Measurements from ENCODE around the gene LCAT. TPM values are rescaled to one million over a fixed set of nuclear protein-coding genes. Genes with fewer than 3 reads are reported as not detected.

LCAT gene
- total RNA-seq, 2 donors from 2014 or later = 6.9 to 17.4 TPM

DNA sequence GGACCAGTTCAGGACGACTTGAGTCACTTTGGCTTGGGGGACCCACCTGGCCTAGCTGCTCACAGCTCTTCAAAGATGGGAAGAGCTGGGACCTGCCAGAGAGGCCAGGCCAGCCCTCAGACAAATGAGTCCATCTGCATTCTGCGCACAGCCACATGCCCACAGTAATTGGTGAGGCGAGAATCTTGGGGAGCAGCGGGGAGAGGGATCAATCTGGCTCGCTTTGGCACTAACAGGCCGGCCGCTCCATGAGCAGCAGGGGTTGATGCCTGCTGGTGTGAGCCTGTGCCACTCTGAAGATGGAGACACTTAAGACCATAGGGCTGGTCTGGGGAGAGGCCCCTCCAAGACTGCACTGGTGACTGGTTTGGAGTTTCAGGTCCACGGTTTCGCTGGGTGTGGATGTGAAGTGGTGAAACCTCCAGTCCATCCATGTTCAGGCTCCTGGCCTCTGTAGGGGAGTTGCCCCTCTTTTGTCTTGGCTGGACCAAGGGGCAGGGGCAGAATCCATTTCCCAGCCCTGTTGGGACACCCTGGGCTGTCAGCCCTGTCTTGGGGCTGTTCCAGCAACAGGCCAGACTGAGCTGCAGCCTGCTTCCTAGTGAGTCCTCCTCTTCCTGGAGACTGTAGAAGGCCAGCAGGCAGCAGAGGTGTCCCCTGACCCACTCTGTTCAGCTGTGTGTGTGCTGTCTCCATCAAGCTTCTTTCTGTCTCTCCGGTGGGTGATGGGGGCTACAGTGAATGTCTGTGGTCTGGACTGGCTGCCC lies 19.6 kb downstream of the LCAT start:
- intact Hi-C loops (cut with DNase I) = no loop called here
- WGBS = 85% methylated on average over 10 of the region's 10 CpGs
- peaks cover 12% of the 10 kb centered on the region for H3K4me1 ChIP-seq (replicated peaks)
- no peaks in the 10 kb centered on the region for H3K9me3 ChIP-seq
- H3K4me3 ChIP-seq = no peak overlapping the region
- no peak for DNase-seq (ENCODE audit: low spot score)
- TF ChIP-seq POLR2A (IDR thresholded peaks at IDR 0.05) = no peak
- TF ChIP-seq, protein P1, sequence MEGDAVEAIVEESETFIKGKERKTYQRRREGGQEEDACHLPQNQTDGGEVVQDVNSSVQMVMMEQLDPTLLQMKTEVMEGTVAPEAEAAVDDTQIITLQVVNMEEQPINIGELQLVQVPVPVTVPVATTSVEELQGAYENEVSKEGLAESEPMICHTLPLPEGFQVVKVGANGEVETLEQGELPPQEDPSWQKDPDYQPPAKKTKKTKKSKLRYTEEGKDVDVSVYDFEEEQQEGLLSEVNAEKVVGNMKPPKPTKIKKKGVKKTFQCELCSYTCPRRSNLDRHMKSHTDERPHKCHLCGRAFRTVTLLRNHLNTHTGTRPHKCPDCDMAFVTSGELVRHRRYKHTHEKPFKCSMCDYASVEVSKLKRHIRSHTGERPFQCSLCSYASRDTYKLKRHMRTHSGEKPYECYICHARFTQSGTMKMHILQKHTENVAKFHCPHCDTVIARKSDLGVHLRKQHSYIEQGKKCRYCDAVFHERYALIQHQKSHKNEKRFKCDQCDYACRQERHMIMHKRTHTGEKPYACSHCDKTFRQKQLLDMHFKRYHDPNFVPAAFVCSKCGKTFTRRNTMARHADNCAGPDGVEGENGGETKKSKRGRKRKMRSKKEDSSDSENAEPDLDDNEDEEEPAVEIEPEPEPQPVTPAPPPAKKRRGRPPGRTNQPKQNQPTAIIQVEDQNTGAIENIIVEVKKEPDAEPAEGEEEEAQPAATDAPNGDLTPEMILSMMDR (IDR thresholded peaks at IDR 0.05) = no peak
- no peak for TF ChIP-seq POLR2AphosphoS5 (IDR thresholded peaks at IDR 0.05)
- H3K36me3 ChIP-seq = no peaks in the 10 kb centered on the region
- H3K27me3 ChIP-seq (replicated peaks; ENCODE audit: insufficient read depth) = no peaks in the 10 kb centered on the region
- H3K27ac ChIP-seq = no peak overlapping the region

DNA sequence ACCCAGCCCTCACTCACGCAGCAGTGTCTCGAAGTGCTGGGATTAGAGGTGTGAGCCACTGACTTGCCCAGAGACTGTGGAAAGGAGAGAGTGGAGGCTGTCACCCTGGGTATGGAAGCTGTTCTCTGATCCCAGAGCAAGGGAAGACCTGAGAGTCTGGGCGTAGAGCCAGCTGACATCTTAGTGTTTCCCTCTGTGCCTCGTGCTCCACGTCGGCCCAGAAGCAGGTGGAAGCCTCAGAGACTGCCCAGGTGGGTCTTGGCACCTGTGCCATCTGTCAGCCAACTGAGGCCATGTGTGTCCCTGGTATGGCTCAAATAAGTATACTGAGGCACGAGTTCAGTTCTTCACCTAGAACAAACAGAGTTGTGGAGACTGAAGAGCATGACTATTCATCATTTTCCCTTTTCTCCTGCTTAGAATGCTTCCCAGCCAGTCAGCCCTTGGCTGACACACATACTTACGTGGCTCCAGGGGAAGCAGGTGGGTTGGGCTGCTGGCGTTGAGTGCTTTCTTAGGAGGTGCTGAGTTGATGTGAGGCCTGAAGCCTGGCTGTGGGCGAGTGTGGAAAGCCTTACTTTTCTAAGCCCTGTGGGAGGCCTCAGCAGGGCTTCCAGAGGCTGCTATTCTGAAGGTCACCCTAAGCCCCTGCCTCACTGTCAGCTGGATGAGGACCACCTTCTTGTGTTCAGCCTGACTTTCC lies 20.4 kb downstream of the LCAT start:
- Histone ChIP-seq H3K9me3 (no peaks in the 10 kb centered on the region), H3K4me1 (replicated peaks) (peaks cover 12% of the 10 kb centered on the region), H3K4me3 (no peak overlapping the region), H3K27me3 (replicated peaks; ENCODE audit: insufficient read depth) (no peaks in the 10 kb centered on the region), H3K36me3 (no peaks in the 10 kb centered on the region), H3K27ac (no peak overlapping the region)
- peak; percentile 44 for DNase-seq (ENCODE audit: low spot score)
- 51% methylated on average over 10 of the region's 10 CpGs for WGBS
- intact Hi-C loops (cut with DNase I) = no loop called here
- TF ChIP-seq POLR2A (IDR thresholded peaks at IDR 0.05) (no peak), POLR2AphosphoS5 (IDR thresholded peaks at IDR 0.05) (no peak)
- TF ChIP-seq, protein P1 (IDR thresholded peaks at IDR 0.05) = no peak

- Histone ChIP-seq H3K27ac (no peak overlapping the region), H3K4me1 (replicated peaks) (peaks cover 12% of the 10 kb centered on the region), H3K36me3 (no peaks in the 10 kb centered on the region), H3K4me3 (no peak overlapping the region), H3K27me3 (replicated peaks; ENCODE audit: insufficient read depth) (no peaks in the 10 kb centered on the region), H3K9me3 (no peaks in the 10 kb centered on the region)
- no peak for TF ChIP-seq POLR2A (IDR thresholded peaks at IDR 0.05)
- peak; percentile 63 for TF ChIP-seq POLR2AphosphoS5 (IDR thresholded peaks at IDR 0.05)
- TF ChIP-seq, protein P1 (IDR thresholded peaks at IDR 0.05) = peak in 1 of 4 experiments; percentile 14
- WGBS = 36% methylated on average over 8 of the region's 8 CpGs
- intact Hi-C loops (cut with DNase I) = no loop called here
- peak; percentile 70 for DNase-seq (ENCODE audit: low spot score)
Observed at GRCh38 chr16:67922740-67923139, 21.2 kb downstream of the LCAT start.

DNA sequence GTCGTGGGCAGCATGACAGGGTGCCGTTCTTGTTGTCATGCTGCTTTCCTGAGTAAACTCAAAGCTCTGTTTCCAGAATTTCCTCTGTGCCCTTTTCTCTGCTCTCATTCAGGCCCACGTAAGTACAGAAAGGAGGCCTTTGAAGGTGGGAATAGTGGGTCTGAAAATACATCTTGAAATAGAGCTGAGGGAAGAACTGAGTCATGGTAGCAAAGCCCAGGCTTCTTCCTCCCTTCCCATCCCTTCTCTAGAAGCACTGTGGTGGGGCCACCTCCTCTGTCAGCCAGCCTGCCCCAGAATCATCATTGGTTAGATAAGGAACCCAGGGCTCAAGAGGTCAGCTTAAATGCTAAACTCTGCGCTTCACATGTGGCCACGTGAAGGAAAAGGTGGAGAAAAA lies 21.7 kb downstream of the LCAT start:
- Histone ChIP-seq H3K4me1 (replicated peaks) (peaks cover 12% of the 10 kb centered on the region), H3K27me3 (replicated peaks; ENCODE audit: insufficient read depth) (no peaks in the 10 kb centered on the region), H3K9me3 (no peaks in the 10 kb centered on the region), H3K27ac (no peak overlapping the region), H3K36me3 (no peaks in the 10 kb centered on the region), H3K4me3 (no peak overlapping the region)
- TF ChIP-seq, protein P1 (IDR thresholded peaks at IDR 0.05) = no peak
- TF ChIP-seq POLR2AphosphoS5 (IDR thresholded peaks at IDR 0.05) (no peak), POLR2A (IDR thresholded peaks at IDR 0.05) (no peak)
- WGBS = 68% methylated on average over 5 of the region's 5 CpGs
- intact Hi-C loops (cut with DNase I) = no loop called here
- no peak for DNase-seq (ENCODE audit: low spot score)

Measured in prostate gland (tissue), 2 donors.